Endothelial cell of umbilical vein (primary cell): ENCODE data around the gene RIC8B. TPM values are rescaled to one million over a fixed set of nuclear protein-coding genes. Genes with fewer than 3 reads are reported as not detected.

ENCODE experiments used
- BruUV-seq: library from RNA; stranded (reverse); fragments of 400-500 nt; replicated peaks from 2 replicates; lab custom pipeline; 2021; lab: Mats Ljungman, UMichigan
- CTCF ChIA-PET: fragments of 300-600, 350-600 bp; sonication (Branson Sonifier 250); formaldehyde crosslinking; loops from one replicate; lab custom pipeline; 2021; ENCODE audit warnings: antibody characterized with exemption, inconsistent platforms; lab: Charles Lee
- POLR2A ChIA-PET: fragments of 300-600, 350-600 bp; sonication (Branson Sonifier 250); formaldehyde crosslinking; loops from one replicate; lab custom pipeline; 2021; ENCODE audit warnings: antibody characterized with exemption, inconsistent platforms; lab: Charles Lee
- DNase-seq: peaks from one replicate; pipeline ENCODE4 v3.0.0-alpha.2; 2011; ENCODE audit warnings: low read depth, low spot score
- FAIRE-seq: peaks from 2 replicates; lab custom pipeline; 2011; peaks lifted over from hg19 to GRCh38; lab: Jason Lieb, UNC
- H2AFZ ChIP-seq: 2 replicates; pipeline ENCODE4 v1.6.0; 2012; ENCODE audit warnings: low read depth, low read length, control low read depth, inconsistent platforms
- H3K27ac ChIP-seq: 2 replicates; pipeline ENCODE4 v1.5.1; 2011; ENCODE audit warnings: low read depth, mild to moderate bottlenecking, control low read depth, low read length, moderate library complexity; ENCODE audit not compliant: insufficient read depth
- H3K27me3 ChIP-seq, 2 experiments: 2 replicates each; pipeline versions ENCODE4 v1.6.0 to v1.6.1; 2011; ENCODE audit warnings: low read length in 2 of 2, mixed read lengths in 1 of 2; ENCODE audit not compliant: control insufficient read depth in 2 of 2, insufficient read depth in 2 of 2
- H3K36me3 ChIP-seq, 2 experiments: 2 replicates in 1 of 2; 3 replicates in 1 of 2; pipeline ENCODE4 v1.5.1; 2011; ENCODE audit warnings: low read length in 2 of 2, mild to moderate bottlenecking in 1 of 2, moderate library complexity in 1 of 2; ENCODE audit not compliant: control insufficient read depth in 2 of 2, insufficient read depth in 2 of 2; ENCODE audit errors: extremely low read depth in 1 of 2
- H3K4me1 ChIP-seq: 3 replicates; pipeline ENCODE4 v1.5.1; 2011; ENCODE audit warnings: mild to moderate bottlenecking, low read length; ENCODE audit not compliant: control insufficient read depth, insufficient read depth; ENCODE audit errors: extremely low read depth
- H3K4me2 ChIP-seq: 2 replicates; pipeline ENCODE4 v1.6.1; 2011; ENCODE audit warnings: low read length, control low read depth, mixed read lengths; ENCODE audit not compliant: insufficient read depth
- H3K4me3 ChIP-seq, 3 experiments: fragments of 200-600 bp in 1 of 3; sonication (generic), shearing (Covaris generic) in 1 of 3; replicated peaks in 1 of 3; 2 replicates each; pipeline ENCODE4 v1.5.1; 2011 to 2016; ENCODE audit warnings: control low read depth in 3 of 3, low read length in 3 of 3, mild to moderate bottlenecking in 2 of 3, inconsistent platforms in 1 of 3, low read depth in 1 of 3, moderate library complexity in 1 of 3; ENCODE audit not compliant: insufficient read depth in 1 of 3
- H3K79me2 ChIP-seq: 2 replicates; pipeline ENCODE4 v1.6.0; 2012; ENCODE audit warnings: low read length, inconsistent platforms; ENCODE audit not compliant: control insufficient read depth, insufficient read depth
- H3K9ac ChIP-seq: replicated peaks from 2 replicates; pipeline ENCODE3; 2011; ENCODE audit warnings: low read length, control low read depth; ENCODE audit not compliant: insufficient read depth; ENCODE audit errors: extremely low read depth
- H3K9me1 ChIP-seq: replicated peaks from 3 replicates; pipeline ENCODE4 v1.6.0; 2011; ENCODE audit warnings: mild to moderate bottlenecking, low read length; ENCODE audit not compliant: control insufficient read depth, insufficient read depth; ENCODE audit errors: extremely low read depth
- H3K9me3 ChIP-seq: replicated peaks from 2 replicates; pipeline ENCODE4 v1.5.1; 2012; ENCODE audit warnings: low read length, inconsistent platforms; ENCODE audit not compliant: control insufficient read depth, insufficient read depth
- H4K20me1 ChIP-seq: replicated peaks from 2 replicates; pipeline ENCODE3; 2011; ENCODE audit warnings: mild to moderate bottlenecking, low read length; ENCODE audit not compliant: control insufficient read depth, insufficient read depth; ENCODE audit errors: extremely low read depth
- EZH2 ChIP-seq: IDR thresholded peaks from 2 replicates; pipeline ENCODE4 v1.6.1; 2012; ENCODE audit warnings: borderline replicate concordance, low read depth, mild to moderate bottlenecking, moderate library complexity, low read length, inconsistent platforms; ENCODE audit not compliant: severe bottlenecking
- FOS ChIP-seq: IDR thresholded peaks from 2 replicates; pipeline ENCODE4 v1.6.1; 2011; ENCODE audit warnings: mild to moderate bottlenecking, low read length, moderate library complexity, borderline replicate concordance; ENCODE audit not compliant: insufficient read depth
- GATA2 ChIP-seq: IDR thresholded peaks from 2 replicates; pipeline ENCODE4 v1.7.0; 2011; ENCODE audit warnings: low read depth, mild to moderate bottlenecking, moderate library complexity, mixed read lengths, low read length; ENCODE audit not compliant: insufficient read length, insufficient read depth
- JUN ChIP-seq: IDR thresholded peaks from 2 replicates; pipeline ENCODE4 v1.6.1; 2011; ENCODE audit warnings: borderline replicate concordance, low read depth; ENCODE audit not compliant: insufficient read length, insufficient read depth
- MYC ChIP-seq: IDR thresholded peaks from one replicate; pipeline ENCODE4 v1.6.1; 2011; ENCODE audit warnings: mild to moderate bottlenecking, low read depth, low read length
- POLR2A ChIP-seq: IDR thresholded peaks from 2 replicates; pipeline ENCODE4 v1.6.1; 2012; ENCODE audit warnings: low read depth, mild to moderate bottlenecking, control low read depth, low read length
- POLR2AphosphoS5 ChIP-seq: IDR thresholded peaks from 2 replicates; pipeline ENCODE4 v1.6.1; 2012; ENCODE audit warnings: low read depth, mild to moderate bottlenecking, control low read depth, low read length, moderate library complexity; ENCODE audit not compliant: insufficient read depth
- dilution Hi-C: fragments of 300-500 bp; cut with MboI; formaldehyde crosslinking; loops from one replicate; pipeline ENCODE4 v1.15.0; 2019; ENCODE audit warnings: low sequenced_read_pairs; ENCODE audit not compliant: extremely low pct_ligation_motif_present
- intact Hi-C: fragments of 100-400 bp; cut with micrococcal nuclease; formaldehyde crosslinking; loops from one replicate; pipeline ENCODE4 v1.10.0; 2022
- polyA plus RNA-seq, 4 experiments: library from polyadenylated mRNA; depleted of rRNA in 3 of 4; stranded (reverse) in 3 of 4; unstranded in 1 of 4; fragments of >200 nt; gene quantifications; 2 replicates each; pipeline versions ENCODE4 v1.2.1 to v1.2.3, GENCODE V29; 2011 to 2012; ENCODE audit warnings: missing spikeins in 1 of 4
- total RNA-seq: library from RNA; stranded (reverse); gene quantifications from 2 replicates; pipeline ENCODE4 v1.2.3, GENCODE V29; 2021
- TF ChIP-seq, protein P1 (sequence below), 2 donors: IDR thresholded peaks; 1 replicate in 1 of 2; 2 replicates in 1 of 2; pipeline ENCODE4 v1.5.1; 2011; ENCODE audit warnings: low read length in 2 of 2, mild to moderate bottlenecking in 2 of 2, moderate library complexity in 2 of 2, control low read depth in 1 of 2, inconsistent platforms in 1 of 2, low read depth in 1 of 2; ENCODE audit not compliant: insufficient read depth in 1 of 2; ENCODE audit errors: extremely low read depth in 1 of 2
- TF ChIP-seq, protein P2 (sequence below): IDR thresholded peaks from 2 replicates; pipeline ENCODE4 v1.6.1; 2011; ENCODE audit not compliant: insufficient read depth, insufficient read length

The RIC8B gene
- total and polyA plus RNA-seq, 2 donors (not counting 3 experiments of a cell fraction or from before 2014, with no cell fraction given), result 4.1 to 13.7 TPM

DNA sequence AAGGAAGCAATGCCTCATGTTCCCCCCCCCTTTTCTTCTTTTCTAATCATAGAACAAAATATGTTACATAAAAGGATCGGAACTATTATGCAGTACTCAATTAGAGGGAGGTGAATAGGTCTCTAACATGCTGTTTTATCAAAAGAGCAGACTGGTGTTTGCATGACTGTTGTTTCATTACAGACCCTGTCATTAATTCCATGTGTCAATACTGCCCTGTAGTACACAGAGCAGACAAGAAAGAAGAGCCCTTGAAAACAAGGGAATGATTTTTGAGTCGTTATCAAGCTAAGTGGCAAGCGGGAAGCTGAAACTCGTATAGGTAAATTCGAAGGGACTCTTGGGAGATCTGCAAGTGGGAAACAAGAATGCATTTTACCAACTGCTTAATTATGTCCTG is 104.3 kb downstream of the RIC8B start:
- H3K36me3 ChIP-seq, result peaks cover 0 to 2% of the 10 kb centered on the region in 2 experiments
- FAIRE-seq, result no peak
- dilution Hi-C loops, result no loop called here

More for the DNA sequence above, 104.3 kb downstream of the RIC8B start:
- Histone ChIP-seq H4K20me1 (no peaks in the 10 kb centered on the region), H3K9ac (no peak overlapping the region), H3K9me1 (no peaks in the 10 kb centered on the region), H2AFZ (no peak overlapping the region), H3K27me3 (no peaks in the 10 kb centered on the region), H3K27ac (no peak overlapping the region), H3K9me3 (no peaks in the 10 kb centered on the region), H3K79me2 (no peaks in the 10 kb centered on the region), H3K4me3 (no peak overlapping the region), H3K4me2 (no peak overlapping the region), H3K4me1 (no peaks in the 10 kb centered on the region)
- TF ChIP-seq POLR2A, result no peak
- no peak for TF ChIP-seq EZH2
- TF ChIP-seq JUN, result no peak
- no peak for TF ChIP-seq FOS
- TF ChIP-seq, protein P1, sequence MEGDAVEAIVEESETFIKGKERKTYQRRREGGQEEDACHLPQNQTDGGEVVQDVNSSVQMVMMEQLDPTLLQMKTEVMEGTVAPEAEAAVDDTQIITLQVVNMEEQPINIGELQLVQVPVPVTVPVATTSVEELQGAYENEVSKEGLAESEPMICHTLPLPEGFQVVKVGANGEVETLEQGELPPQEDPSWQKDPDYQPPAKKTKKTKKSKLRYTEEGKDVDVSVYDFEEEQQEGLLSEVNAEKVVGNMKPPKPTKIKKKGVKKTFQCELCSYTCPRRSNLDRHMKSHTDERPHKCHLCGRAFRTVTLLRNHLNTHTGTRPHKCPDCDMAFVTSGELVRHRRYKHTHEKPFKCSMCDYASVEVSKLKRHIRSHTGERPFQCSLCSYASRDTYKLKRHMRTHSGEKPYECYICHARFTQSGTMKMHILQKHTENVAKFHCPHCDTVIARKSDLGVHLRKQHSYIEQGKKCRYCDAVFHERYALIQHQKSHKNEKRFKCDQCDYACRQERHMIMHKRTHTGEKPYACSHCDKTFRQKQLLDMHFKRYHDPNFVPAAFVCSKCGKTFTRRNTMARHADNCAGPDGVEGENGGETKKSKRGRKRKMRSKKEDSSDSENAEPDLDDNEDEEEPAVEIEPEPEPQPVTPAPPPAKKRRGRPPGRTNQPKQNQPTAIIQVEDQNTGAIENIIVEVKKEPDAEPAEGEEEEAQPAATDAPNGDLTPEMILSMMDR (IDR thresholded peaks at IDR 0.05; ENCODE audit: extremely low read depth in 1 of 2, insufficient read depth in 1 of 2, low read depth in 1 of 2, low read length in 2 of 2), result no peak
- TF ChIP-seq POLR2AphosphoS5, result no peak
- TF ChIP-seq GATA2, result no peak
- TF ChIP-seq, protein P2, sequence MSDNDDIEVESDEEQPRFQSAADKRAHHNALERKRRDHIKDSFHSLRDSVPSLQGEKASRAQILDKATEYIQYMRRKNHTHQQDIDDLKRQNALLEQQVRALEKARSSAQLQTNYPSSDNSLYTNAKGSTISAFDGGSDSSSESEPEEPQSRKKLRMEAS, result no peak
- no peak for TF ChIP-seq MYC
- no TSS peak for BruUV-seq
- intact Hi-C loops, result no loop called here
- no peak for DNase-seq
- ChIA-PET POLR2A (no interaction called here), CTCF (interaction anchor here (1.6 kb wide), 1 partner anchor 9 kb away, joined by 4 read pairs; no protein-coding TSS in a partner anchor)
